Keratinocyte (primary cell): ENCODE measurements around the gene HCRTR1.

Experiments
- EZH2 ChIP-seq: IDR thresholded peaks from one replicate; pipeline ENCODE4 v1.6.1; 2012; ENCODE audit warnings: inconsistent platforms, mild to moderate bottlenecking, low read length, moderate library complexity
- TF ChIP-seq, protein P1 (sequence below), 3 experiments: IDR thresholded peaks in 1 of 3; conservative IDR thresholded peaks in 1 of 3; optimal IDR thresholded peaks in 1 of 3; 2 replicates in 2 of 3; 3 replicates in 1 of 3; pipeline versions ENCODE3 to v1.5.1; 2011; ENCODE audit warnings: low read length in 3 of 3, mild to moderate bottlenecking in 3 of 3, moderate library complexity in 2 of 3, control low read depth in 1 of 3, inconsistent platforms in 1 of 3; ENCODE audit not compliant: insufficient read depth in 2 of 3; ENCODE audit errors: extremely low read depth in 1 of 3

DNA sequence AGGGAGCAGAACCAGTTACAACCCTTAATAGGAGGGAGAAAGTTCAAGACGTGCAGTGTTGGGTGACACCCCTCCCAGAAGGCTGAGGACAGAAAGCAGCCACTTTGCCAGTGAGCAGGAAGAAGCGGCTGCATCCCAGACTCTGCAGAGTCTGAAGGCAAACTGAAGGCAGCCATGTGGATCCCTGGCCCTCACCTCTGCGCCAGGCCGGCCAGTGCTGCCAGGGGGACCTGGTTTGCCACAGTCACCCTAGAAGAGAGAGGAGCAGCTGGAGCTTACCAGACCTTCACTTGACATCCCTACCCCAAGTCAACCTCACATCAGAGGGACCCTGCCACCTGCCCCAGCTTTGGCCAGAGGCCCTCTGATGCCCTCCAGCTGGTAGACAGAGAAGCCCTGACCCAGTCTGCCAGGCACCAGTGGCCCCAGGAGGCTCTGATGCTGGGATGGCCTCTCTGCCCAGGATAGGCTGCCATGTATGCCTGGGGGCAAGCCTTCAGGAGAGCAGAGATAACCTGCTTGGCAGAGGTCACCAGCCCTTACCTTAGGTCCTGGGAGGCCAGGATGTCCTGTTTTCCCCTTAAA lies 43.5 kb downstream of the HCRTR1 start:
- TF ChIP-seq, protein P1, sequence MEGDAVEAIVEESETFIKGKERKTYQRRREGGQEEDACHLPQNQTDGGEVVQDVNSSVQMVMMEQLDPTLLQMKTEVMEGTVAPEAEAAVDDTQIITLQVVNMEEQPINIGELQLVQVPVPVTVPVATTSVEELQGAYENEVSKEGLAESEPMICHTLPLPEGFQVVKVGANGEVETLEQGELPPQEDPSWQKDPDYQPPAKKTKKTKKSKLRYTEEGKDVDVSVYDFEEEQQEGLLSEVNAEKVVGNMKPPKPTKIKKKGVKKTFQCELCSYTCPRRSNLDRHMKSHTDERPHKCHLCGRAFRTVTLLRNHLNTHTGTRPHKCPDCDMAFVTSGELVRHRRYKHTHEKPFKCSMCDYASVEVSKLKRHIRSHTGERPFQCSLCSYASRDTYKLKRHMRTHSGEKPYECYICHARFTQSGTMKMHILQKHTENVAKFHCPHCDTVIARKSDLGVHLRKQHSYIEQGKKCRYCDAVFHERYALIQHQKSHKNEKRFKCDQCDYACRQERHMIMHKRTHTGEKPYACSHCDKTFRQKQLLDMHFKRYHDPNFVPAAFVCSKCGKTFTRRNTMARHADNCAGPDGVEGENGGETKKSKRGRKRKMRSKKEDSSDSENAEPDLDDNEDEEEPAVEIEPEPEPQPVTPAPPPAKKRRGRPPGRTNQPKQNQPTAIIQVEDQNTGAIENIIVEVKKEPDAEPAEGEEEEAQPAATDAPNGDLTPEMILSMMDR (optimal IDR thresholded peaks at IDR 0.05 in 1 of 3, IDR thresholded peaks at IDR 0.05 in 1 of 3, conservative IDR thresholded peaks at IDR 0.05 in 1 of 3; ENCODE audit: extremely low read depth in 1 of 3, insufficient read depth in 2 of 3, low read length in 3 of 3) = no peak
- no peak for TF ChIP-seq EZH2
